HG02885 (cell line): ENCODE measurements around the gene GAS6.
"Not testable (repeated sequence)": the region's sequence is repeated elsewhere in the genome, so short reads cannot be mapped to it uniquely, and the experiment has no call there.

Experiments
- ATAC-seq: cut with Tn5 transposase; IDR thresholded peaks from one replicate; pipeline ENCODE4 v1.9.1; 2021; ENCODE audit warnings: mild to moderate bottlenecking; ENCODE audit not compliant: unreplicated experiment, poor library complexity

GAS6 gene

GRCh38 chr13:113796964-113797676, 66.8 kb downstream of the GAS6 start:
- ATAC-seq, result no peak

GRCh38 chr13:113796211-113796963, 67.5 kb downstream of the GAS6 start:
- no peak for ATAC-seq

GRCh38 chr13:113795362-113795761, 68.5 kb downstream of the GAS6 start:
- not testable (repeated sequence) for ATAC-seq

GRCh38 chr13:113794764-113795173, 69.1 kb downstream of the GAS6 start:
- no peak for ATAC-seq

GRCh38 chr13:113794086-113794485, 69.8 kb downstream of the GAS6 start:
- no peak for ATAC-seq

- ATAC-seq, result no peak
These were observed 70.2 kb downstream of the GAS6 start for GRCh38 chr13:113793718-113794085.

GRCh38 chr13:113792886-113793717, 70.8 kb downstream of the GAS6 start:
- no peak for ATAC-seq

GRCh38 chr13:113792236-113792770, 71.6 kb downstream of the GAS6 start:
- no peak for ATAC-seq

GRCh38 chr13:113791761-113792160, 72.1 kb downstream of the GAS6 start:
- no peak for ATAC-seq

GRCh38 chr13:113791226-113791625, 72.7 kb downstream of the GAS6 start:
- no peak for ATAC-seq

- ATAC-seq, result not testable (repeated sequence)
These were observed 73.9 kb downstream of the GAS6 start for GRCh38 chr13:113789931-113790330.

GRCh38 chr13:113789167-113789566, 74.7 kb downstream of the GAS6 start:
- no peak for ATAC-seq

- no peak for ATAC-seq
These were observed 75.3 kb downstream of the GAS6 start for GRCh38 chr13:113788413-113789135.

GRCh38 chr13:113787694-113788093, 76.2 kb downstream of the GAS6 start:
- no peak for ATAC-seq

- ATAC-seq, result no peak
These were observed 77.5 kb downstream of the GAS6 start for GRCh38 chr13:113786262-113786841.

- ATAC-seq, result no peak
These were observed 78.5 kb downstream of the GAS6 start for GRCh38 chr13:113785051-113786010.

- ATAC-seq, result no peak
These were observed 79.2 kb downstream of the GAS6 start for GRCh38 chr13:113784645-113785024.

GRCh38 chr13:113783966-113784644, 79.8 kb downstream of the GAS6 start:
- no peak for ATAC-seq
